Sigmoid colon (tissue), 4 donors: ENCODE results near the gene POLR2M.

ENCODE experiments used
- EP300 ChIP-seq, 4 donors: sonication (generic); formaldehyde crosslinking; IDR thresholded peaks; one replicate each; pipeline ENCODE4 v1.6.1; 2017; ENCODE audit warnings: antibody characterized with exemption in 4 of 4
- POLR2A ChIP-seq, 2 donors: fragments of 450-650 bp; IDR thresholded peaks; one replicate each; pipeline ENCODE4 v1.6.1; 2016; ENCODE audit warnings: antibody characterized with exemption in 2 of 2, mild to moderate bottlenecking in 2 of 2, moderate library complexity in 2 of 2
- POLR2AphosphoS5 ChIP-seq, 4 donors: sonication (generic); formaldehyde crosslinking; IDR thresholded peaks; one replicate each; pipeline ENCODE4 v1.6.1; 2017; ENCODE audit warnings: antibody characterized with exemption in 4 of 4
- TF ChIP-seq, protein P1 (sequence below), 4 experiments: fragments of 450-650 bp in 3 of 4; fragments of 200-600 bp in 1 of 4; IDR thresholded peaks; one replicate each; pipeline ENCODE4 v1.5.1; 2016 to 2019; ENCODE audit warnings: antibody characterized with exemption in 4 of 4, mild to moderate bottlenecking in 3 of 4, moderate library complexity in 2 of 4

DNA sequence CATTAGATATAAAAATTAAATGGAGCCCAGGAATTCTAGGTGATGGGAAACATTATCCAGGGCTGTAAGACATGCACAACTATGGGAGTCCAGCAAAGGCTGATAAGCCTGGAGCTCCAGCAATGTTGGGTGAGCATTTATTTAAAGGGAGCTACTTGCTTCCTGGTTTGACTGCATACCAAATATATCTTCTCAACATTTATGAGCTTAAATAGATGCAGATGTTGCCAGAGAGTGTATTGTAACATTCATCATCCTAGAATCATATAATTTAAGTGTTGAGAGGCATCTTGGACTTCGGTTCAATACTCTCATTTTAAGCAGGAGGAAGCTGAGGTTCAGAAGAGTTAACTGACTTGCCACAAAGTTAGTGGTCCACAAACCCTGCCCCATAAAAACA, 12.2 kb upstream of the POLR2M start:
- TF ChIP-seq, protein P1, sequence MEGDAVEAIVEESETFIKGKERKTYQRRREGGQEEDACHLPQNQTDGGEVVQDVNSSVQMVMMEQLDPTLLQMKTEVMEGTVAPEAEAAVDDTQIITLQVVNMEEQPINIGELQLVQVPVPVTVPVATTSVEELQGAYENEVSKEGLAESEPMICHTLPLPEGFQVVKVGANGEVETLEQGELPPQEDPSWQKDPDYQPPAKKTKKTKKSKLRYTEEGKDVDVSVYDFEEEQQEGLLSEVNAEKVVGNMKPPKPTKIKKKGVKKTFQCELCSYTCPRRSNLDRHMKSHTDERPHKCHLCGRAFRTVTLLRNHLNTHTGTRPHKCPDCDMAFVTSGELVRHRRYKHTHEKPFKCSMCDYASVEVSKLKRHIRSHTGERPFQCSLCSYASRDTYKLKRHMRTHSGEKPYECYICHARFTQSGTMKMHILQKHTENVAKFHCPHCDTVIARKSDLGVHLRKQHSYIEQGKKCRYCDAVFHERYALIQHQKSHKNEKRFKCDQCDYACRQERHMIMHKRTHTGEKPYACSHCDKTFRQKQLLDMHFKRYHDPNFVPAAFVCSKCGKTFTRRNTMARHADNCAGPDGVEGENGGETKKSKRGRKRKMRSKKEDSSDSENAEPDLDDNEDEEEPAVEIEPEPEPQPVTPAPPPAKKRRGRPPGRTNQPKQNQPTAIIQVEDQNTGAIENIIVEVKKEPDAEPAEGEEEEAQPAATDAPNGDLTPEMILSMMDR (IDR thresholded peaks at IDR 0.05), result no peak
- peak in 3 of 4 donors; percentile 28 to 62 (median 62) for TF ChIP-seq POLR2AphosphoS5 (IDR thresholded peaks at IDR 0.05)
- TF ChIP-seq POLR2A (IDR thresholded peaks at IDR 0.05), result no peak
- no peak for TF ChIP-seq EP300 (IDR thresholded peaks at IDR 0.05)
